ENCODE data around the gene UGT3A2.
"Not testable (repeated sequence)": the region's sequence is repeated elsewhere in the genome, so short reads cannot be mapped to it uniquely, and the experiment has no call there.

The UGT3A2 gene

GRCh38 chr5:36054647-36055046, 12.0 kb downstream of the UGT3A2 start:
- DNase-seq (ENCODE audit: low read depth in 3 of 3, low spot score in 1 of 3) = no peak

- DNase-seq (ENCODE audit: low read depth in 3 of 3, low spot score in 1 of 3) = no peak
Observed at GRCh38 chr5:36052538-36052937, 14.1 kb downstream of the UGT3A2 start.

- DNase-seq (ENCODE audit: low read depth in 3 of 3, low spot score in 1 of 3) = no peak
Observed at GRCh38 chr5:36049949-36050348, 16.7 kb downstream of the UGT3A2 start.

DNA sequence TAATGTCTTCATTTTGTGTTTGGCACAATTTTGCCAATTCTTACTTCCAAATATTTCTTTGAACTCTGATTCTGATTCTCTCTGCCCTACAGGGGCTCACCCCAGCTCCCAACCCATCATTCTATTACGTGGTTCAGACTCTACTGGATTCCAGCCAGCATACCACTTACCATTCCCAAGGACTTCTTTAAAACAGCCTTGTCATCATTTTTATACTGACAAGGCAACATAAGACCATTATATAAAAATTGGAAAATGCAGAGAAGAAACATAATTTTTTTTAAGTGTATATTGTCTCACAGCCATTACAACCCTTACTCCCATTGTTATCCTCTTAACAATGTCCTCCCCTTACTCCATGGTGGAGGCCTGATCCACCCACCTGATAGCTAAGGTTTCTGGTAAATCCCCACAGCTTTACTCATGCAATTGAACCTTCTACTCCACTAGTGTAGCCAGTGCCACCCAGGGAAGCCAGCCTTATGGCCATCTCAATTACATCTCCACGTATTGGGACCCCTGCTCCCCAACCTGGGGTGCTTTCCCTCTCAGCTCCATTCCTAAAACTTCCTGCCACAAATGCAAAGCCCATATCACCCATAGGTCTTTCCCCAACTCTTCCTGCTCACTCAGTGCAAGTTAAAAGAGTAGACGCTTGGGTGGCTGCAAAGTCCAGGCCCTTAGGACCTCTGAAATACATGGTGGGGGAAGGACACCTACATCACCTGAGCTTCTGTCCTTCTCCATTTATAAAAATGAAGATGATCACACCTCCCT, 19.1 kb downstream of the UGT3A2 start:
- no peak for DNase-seq (ENCODE audit: low read depth in 3 of 3, low spot score in 1 of 3)

DNA sequence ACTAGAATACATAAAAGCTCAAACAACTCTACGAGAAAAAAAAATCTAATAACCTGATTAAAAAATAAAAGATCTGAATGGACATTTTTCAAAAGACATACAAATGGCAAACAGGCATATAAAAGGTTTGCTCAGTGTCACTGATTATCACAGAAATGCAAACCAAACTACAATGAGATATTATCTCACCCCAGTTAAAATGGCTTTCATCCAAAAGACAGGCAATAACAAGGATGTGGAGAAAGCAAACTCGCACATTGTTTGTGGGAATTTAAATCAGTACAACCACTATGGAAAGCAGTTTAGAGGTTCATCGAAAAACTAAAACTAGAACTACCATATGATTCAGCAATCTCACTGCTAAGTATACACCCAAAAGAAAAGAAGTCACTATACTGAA, 20.8 kb downstream of the UGT3A2 start:
- no peak for DNase-seq (ENCODE audit: low read depth in 3 of 3, low spot score in 1 of 3)

DNA sequence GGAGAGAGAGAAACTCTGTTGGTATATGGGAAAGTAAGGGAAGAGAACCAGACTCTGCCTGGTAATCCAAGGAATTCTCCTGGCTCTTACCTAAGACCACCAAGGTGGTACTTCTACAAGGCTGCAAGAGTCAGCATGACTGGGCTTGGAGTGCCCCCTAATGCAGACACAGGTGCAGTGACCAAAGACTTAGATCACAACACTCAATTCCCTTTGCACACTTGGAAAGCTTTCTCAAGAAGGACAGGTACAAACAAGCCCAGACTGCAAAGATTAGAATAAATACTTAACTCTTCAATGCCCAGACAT, 25.2 kb downstream of the UGT3A2 start:
- DNase-seq (ENCODE audit: low read depth in 3 of 3, low spot score in 1 of 3) = no peak

DNA sequence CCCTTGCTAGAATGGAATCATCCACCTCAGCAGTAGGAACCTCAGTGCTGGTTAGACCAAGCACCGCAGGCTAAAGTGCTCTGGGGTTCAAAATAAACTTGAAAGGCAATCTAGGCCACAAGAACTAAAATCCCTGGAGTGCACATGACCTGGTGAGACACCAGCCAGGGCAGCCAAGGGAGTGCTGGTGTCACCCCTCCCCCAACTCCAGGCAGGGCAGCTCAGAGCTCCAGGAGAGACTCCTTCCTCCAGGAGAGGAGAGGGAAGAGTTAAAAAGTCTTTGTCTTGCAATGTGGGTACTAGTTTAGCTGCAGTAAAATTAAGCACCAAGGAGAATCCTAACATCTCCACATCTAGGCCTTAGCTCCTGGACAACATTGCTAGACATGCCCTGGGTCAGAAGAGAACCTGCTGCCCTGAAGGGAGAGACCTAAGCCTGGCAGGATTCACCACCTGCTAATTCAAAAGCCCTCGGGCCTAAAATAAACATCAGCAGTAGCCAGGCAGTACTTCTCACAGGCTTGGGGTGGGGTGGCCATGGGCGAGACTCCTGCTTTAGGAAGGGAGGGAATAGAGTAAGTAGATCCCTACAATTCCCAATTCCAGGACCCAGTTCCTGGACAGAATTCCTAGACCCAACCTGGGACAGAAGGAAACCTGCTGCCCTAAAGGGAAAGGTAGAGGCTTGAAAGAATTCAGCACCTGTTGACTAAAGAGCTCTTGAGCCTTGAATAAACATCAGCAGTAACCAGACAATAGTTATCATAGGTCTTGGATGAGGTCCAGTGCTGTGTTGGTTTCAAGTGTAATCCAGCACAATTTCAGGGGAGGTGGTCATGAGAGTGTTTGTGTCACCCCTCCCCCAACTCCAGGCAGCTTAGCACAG, 25.8 kb downstream of the UGT3A2 start:
- DNase-seq (ENCODE audit: low read depth in 3 of 3, low spot score in 1 of 3) = no peak

GRCh38 chr5:36035696-36036095, 31.0 kb downstream of the UGT3A2 start:
- DNase-seq (ENCODE audit: low read depth in 3 of 3, low spot score in 1 of 3) = no peak

DNA sequence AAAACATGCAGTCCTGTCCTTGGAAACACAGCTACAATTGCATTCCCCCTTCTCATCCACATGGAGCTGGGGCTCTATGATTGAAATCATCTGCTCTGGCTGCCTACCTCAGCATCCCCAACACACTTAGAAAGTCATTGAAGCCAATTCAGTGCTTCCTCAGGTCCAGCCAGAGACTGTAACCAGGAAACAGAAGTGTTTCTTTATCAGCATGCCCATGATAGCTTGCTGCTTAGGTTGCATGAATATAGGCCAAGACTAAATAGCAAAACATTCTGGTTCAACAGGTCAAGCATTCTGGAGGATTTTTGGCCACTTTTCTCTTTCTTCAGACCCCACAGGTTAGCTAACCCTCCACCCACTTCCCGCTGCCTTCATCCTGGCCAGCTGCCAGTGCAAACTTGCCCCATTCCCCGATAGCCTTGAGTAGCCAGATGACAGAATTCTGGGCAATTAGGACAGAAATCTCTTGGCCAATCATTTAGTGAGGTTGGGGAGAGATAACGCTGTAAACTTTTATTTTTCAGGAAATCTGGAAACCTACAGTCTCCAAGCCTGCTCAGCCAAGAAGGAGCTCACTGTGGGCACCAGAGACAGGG, 32.0 kb downstream of the UGT3A2 start:
- not testable (repeated sequence) for DNase-seq (ENCODE audit: low read depth in 3 of 3, low spot score in 1 of 3)

DNA sequence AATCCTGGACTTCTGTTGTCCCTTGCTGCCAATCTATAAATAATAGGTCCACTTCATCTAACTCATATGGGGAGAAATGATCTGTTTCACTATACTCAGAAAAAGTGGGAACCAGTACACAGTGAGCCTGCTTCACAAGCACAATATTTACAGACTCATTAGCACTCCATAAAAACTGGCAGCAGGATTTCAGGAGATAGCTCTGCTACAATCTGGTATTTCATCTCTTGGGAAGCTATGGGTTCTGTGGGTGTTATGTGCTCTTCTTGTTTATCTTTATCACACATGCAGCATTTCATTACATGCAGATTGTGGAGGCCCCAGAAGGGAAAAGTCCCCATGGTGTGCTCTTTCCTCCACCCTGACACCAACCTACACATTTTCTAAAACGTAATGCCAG, 33.2 kb downstream of the UGT3A2 start:
- DNase-seq (ENCODE audit: low read depth in 3 of 3, low spot score in 1 of 3) = no peak

- DNase-seq (ENCODE audit: low read depth in 3 of 3, low spot score in 1 of 3) = no peak
Observed at GRCh38 chr5:36033047-36033446, 33.6 kb downstream of the UGT3A2 start.

DNA sequence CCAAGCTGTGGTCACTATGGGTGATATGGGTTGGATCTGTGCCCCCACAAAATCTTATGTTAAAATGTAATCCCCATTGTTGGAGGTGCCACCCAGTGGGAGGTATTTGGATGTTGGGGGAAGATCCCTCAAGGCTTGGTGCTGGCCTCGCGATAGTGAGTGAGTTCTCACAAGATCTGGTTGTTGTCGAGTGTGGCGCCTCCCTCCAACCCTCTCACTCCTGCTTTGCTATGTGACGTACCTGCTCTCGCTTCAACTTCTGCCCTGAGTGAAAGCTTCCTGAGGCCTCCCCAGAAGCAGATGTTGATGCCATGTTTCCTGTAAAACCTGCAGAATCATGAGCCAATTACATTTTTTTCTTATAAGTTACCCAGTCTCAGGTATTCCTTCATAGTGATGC, 35.5 kb downstream of the UGT3A2 start:
- no peak for DNase-seq (ENCODE audit: low read depth in 3 of 3, low spot score in 1 of 3)

GRCh38 chr5:36029914-36030313, 36.8 kb downstream of the UGT3A2 start:
- no peak for DNase-seq (ENCODE audit: low read depth in 3 of 3, low spot score in 1 of 3)

GRCh38 chr5:36028816-36029465, 37.7 kb downstream of the UGT3A2 start:
- no peak for DNase-seq (ENCODE audit: low read depth in 3 of 3, low spot score in 1 of 3)

- no peak for DNase-seq (ENCODE audit: low read depth in 3 of 3, low spot score in 1 of 3)
Observed at GRCh38 chr5:36027711-36028110, 39.0 kb downstream of the UGT3A2 start.

DNA sequence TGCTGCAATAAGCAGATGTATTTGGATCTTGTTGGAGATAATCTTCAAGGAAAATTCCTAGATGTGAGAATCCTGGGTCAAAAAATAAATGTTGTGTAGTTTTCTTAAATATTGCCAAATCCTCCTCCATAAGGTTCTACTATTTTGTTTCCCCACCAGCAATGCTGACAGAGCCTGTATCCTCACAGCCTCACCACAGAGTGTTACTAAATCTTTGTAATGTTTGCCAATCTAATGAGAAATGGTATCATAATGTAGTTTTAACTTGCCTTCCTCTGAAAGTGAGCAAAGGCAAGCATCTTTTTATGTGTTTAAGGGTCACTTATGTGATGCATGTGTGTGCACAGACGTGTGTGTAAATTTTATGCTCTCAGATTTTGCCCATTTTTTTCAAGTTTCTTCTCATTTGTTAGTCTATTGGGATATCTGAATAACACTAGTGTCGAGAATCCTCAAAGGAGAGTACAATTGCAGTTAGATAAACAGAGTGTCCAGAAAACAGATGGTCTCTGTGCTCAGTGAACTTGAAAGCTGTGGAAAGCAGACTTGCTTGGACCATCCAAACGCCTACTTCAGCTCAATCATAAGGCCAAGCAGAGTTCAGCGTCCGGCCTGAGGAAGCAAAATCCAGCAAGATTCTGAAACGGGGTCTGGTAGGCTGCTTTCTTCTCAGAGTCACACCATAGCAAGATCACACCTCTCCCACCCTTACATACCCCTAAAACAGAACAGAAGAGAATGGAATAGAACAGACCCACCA, 39.8 kb downstream of the UGT3A2 start:
- DNase-seq (ENCODE audit: low read depth in 3 of 3, low spot score in 1 of 3) = no peak

DNA sequence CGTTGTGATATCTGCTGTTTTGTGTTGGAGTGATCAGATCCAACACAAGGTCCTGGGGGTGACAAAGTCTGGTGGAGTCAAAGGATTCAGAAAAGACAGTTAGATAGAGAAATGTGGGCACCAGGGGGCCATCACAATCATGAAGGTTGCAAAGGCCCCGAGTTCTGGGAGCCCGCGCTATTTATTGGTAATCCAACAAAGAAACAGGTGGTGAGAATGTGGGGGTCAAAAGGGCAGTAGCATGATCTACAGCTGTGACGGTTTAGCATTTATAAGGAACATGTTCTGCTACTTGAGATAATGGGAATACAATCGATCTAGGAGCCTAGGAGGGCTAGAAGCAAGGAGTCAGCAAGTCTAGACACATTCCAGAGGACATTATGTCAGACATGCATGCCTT, 44.4 kb downstream of the UGT3A2 start:
- not testable (repeated sequence) for DNase-seq (ENCODE audit: low read depth in 3 of 3, low spot score in 1 of 3)

DNA sequence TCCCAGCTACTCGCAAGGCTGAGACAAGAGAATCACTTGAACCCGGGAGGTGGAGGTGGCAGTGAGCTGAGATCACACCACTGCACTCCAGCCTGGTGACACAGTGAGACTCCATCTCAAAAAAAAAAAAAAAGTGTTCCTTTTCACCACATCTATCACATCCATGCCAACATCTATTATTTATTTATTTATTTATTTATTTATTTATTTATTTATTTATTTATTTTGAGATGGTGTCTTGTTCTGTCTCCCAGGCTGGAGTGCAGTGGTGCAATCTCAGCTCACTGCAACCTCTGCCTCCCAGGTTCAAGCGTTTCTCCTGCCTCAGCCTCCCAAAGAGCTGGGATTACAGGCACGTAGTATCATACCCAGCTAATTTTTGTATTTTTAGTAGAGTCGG, 47.1 kb downstream of the UGT3A2 start:
- DNase-seq (ENCODE audit: low read depth in 3 of 3, low spot score in 1 of 3) = not testable (repeated sequence)

DNA sequence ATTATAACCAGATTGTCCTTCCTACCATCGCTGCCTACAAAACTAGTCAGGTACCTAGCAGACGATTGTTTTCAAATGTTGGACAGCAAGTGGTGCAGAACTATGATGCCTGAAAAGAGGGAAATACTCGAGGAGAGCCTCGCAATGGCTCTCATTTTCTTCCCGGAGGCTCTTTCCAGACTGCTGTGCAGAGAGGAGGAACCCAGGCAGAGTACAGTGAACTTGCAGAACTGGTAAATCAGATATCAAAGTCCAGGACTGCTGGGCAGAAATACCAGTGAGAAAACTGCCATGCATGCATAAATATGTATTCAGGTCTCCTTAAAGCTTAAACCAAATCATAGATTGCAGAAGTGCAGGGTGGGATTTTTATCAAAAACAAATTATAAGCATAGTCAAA, 49.1 kb downstream of the UGT3A2 start:
- no peak for DNase-seq (ENCODE audit: low read depth in 3 of 3, low spot score in 1 of 3)

GRCh38 chr5:36017004-36017403, 49.7 kb downstream of the UGT3A2 start:
- no peak for DNase-seq (ENCODE audit: low read depth in 3 of 3, low spot score in 1 of 3)

GRCh38 chr5:36013182-36013581, 53.5 kb downstream of the UGT3A2 start:
- DNase-seq (ENCODE audit: low read depth in 3 of 3, low spot score in 1 of 3) = no peak

Data from stimulated activated CD4-positive, alpha-beta T cell treated with anti-CD3 and anti-CD28 coated beads, TNF-alpha, amount 100 ng/mL, for 1 hour (primary cell).